ENCODE measurements around the gene PCSK5. TPM values are rescaled to one million over a fixed set of nuclear protein-coding genes. Genes with fewer than 3 reads are reported as not detected.

PCSK5 gene
- total and polyA plus RNA-seq, 4 donors = 0.58 to 3.6 (median 0.82) TPM

- H3K4me1 ChIP-seq (ENCODE audit: control insufficient read depth in 4 of 4, insufficient read depth in 4 of 4, low read length in 3 of 4) = peaks cover 0 to 7% (median 4%) of the 10 kb centered on the region in 4 donors
- H3K4me3 ChIP-seq (ENCODE audit: low read depth in 1 of 3, low read length in 3 of 3) = no peak overlapping the region
- H3K27ac ChIP-seq (ENCODE audit: low read depth in 1 of 2, low read length in 2 of 2) = no peak overlapping the region
- H3K9me3 ChIP-seq (ENCODE audit: control insufficient read depth in 4 of 4, low read length in 3 of 4) = no peaks in the 10 kb centered on the region
- no peak for DNase-seq (ENCODE audit: low spot score)
- no peaks in the 10 kb centered on the region for H3K27me3 ChIP-seq (ENCODE audit: control insufficient read depth in 4 of 4, insufficient read depth in 4 of 4, low read length in 3 of 4)
- no peaks in the 10 kb centered on the region for H3K36me3 ChIP-seq (ENCODE audit: control insufficient read depth in 4 of 4, insufficient read depth in 3 of 4, low read depth in 1 of 4, low read length in 3 of 4)
- WGBS = 63% methylated on average over 4 of the region's 4 CpGs
- no peak for TF ChIP-seq MAX (IDR thresholded peaks at IDR 0.05)
- no peak for TF ChIP-seq RAD21 (IDR thresholded peaks at IDR 0.05)
- no peak for TF ChIP-seq FOXA2 (IDR thresholded peaks at IDR 0.05)
- no peak for TF ChIP-seq HNF4G (IDR thresholded peaks at IDR 0.05)
- no peak for TF ChIP-seq TAF1 (conservative IDR thresholded peaks at IDR 0.05)
- TF ChIP-seq FOXA1 (IDR thresholded peaks at IDR 0.05) = no peak
- TF ChIP-seq NR2F2 (IDR thresholded peaks at IDR 0.05) = no peak
- no peak for TF ChIP-seq YY1 (IDR thresholded peaks at IDR 0.05)
- TF ChIP-seq SP1 (IDR thresholded peaks at IDR 0.05) = no peak
- TF ChIP-seq RXRA (IDR thresholded peaks at IDR 0.05) = no peak
- no peak for TF ChIP-seq GABPA (IDR thresholded peaks at IDR 0.05 in 1 of 2, conservative IDR thresholded peaks at IDR 0.05 in 1 of 2)
- H3K9ac ChIP-seq (ENCODE audit: low read depth in 1 of 2, low read length in 2 of 2) = no peak overlapping the region
These were observed 211.5 kb downstream of the PCSK5 start for GRCh38 chr9:76101947-76102346.

- Histone ChIP-seq H3K36me3 (ENCODE audit: control insufficient read depth in 4 of 4, insufficient read depth in 3 of 4, low read depth in 1 of 4, low read length in 3 of 4) (no peaks in the 10 kb centered on the region), H3K27me3 (ENCODE audit: control insufficient read depth in 4 of 4, insufficient read depth in 4 of 4, low read length in 3 of 4) (no peaks in the 10 kb centered on the region), H3K4me3 (ENCODE audit: low read depth in 1 of 3, low read length in 3 of 3) (no peak overlapping the region), H3K9ac (ENCODE audit: low read depth in 1 of 2, low read length in 2 of 2) (no peak overlapping the region), H3K27ac (ENCODE audit: low read depth in 1 of 2, low read length in 2 of 2) (no peak overlapping the region), H3K9me3 (ENCODE audit: control insufficient read depth in 4 of 4, low read length in 3 of 4) (no peaks in the 10 kb centered on the region), H3K4me1 (ENCODE audit: control insufficient read depth in 4 of 4, insufficient read depth in 4 of 4, low read length in 3 of 4) (no peaks in the 10 kb centered on the region)
- DNase-seq (ENCODE audit: low spot score) = no peak
- TF ChIP-seq HNF4A (conservative IDR thresholded peaks at IDR 0.05) (no peak), RAD21 (IDR thresholded peaks at IDR 0.05) (no peak), NR2F2 (IDR thresholded peaks at IDR 0.05) (no peak), FOXA2 (IDR thresholded peaks at IDR 0.05) (no peak), GABPA (IDR thresholded peaks at IDR 0.05 in 1 of 2, conservative IDR thresholded peaks at IDR 0.05 in 1 of 2) (no peak), EGR1 (IDR thresholded peaks at IDR 0.05; ENCODE audit: low read depth in 2 of 2) (no peak), MAX (IDR thresholded peaks at IDR 0.05) (no peak), JUND (IDR thresholded peaks at IDR 0.05) (no peak), FOXA1 (IDR thresholded peaks at IDR 0.05) (no peak), SP1 (IDR thresholded peaks at IDR 0.05) (no peak), ZBTB33 (IDR thresholded peaks at IDR 0.05) (no peak), ATF3 (IDR thresholded peaks at IDR 0.05) (no peak), YY1 (IDR thresholded peaks at IDR 0.05) (no peak), RXRA (IDR thresholded peaks at IDR 0.05) (no peak), REST (IDR thresholded peaks at IDR 0.05) (no peak), CTCF (IDR thresholded peaks at IDR 0.05; ENCODE audit: low read depth, low read length, missing input control) (no peak)
- WGBS = 83% methylated on average over 6 of the region's 6 CpGs
These were observed 213.2 kb downstream of the PCSK5 start for GRCh38 chr9:76103531-76104315.
